Measurements from ENCODE around the gene RITA1.

- TF ChIP-seq CTCF (IDR thresholded peaks at IDR 0.05) (no peak), POLR2A (IDR thresholded peaks at IDR 0.05) (no peak)
These were observed 25.6 kb upstream of the RITA1 start for GRCh38 chr12:113159937-113160336.

Measured in right lobe of liver (tissue), 4 donors.